Measurements from ENCODE around the gene KRT16.

KRT16 gene

GRCh38 chr17:41638194-41638593 is 25.6 kb upstream of the KRT16 start:
- no peak overlapping the region for H4K91ac ChIP-seq (ENCODE audit: low read length)
- no peak overlapping the region for H2BK120ac ChIP-seq (ENCODE audit: low read depth, low read length)
- no peak overlapping the region for H2BK15ac ChIP-seq (ENCODE audit: low read depth, poor library complexity, severe bottlenecking)
- no peaks in the 10 kb centered on the region for H3K36me3 ChIP-seq (ENCODE audit: control insufficient read depth in 1 of 2, insufficient read depth in 2 of 2, low read depth in 1 of 2, low read length in 2 of 2)
- H2BK12ac ChIP-seq (ENCODE audit: low read length in 2 of 2), result no peak overlapping the region
- H3K9ac ChIP-seq (ENCODE audit: low read length), result no peak overlapping the region
- no peak overlapping the region for H2AFZ ChIP-seq (ENCODE audit: low read depth, low read length)
- H3K9me3 ChIP-seq (ENCODE audit: control insufficient read depth, low read length), result no peaks in the 10 kb centered on the region
- H3K27me3 ChIP-seq (ENCODE audit: control insufficient read depth in 1 of 2, insufficient read depth in 1 of 2, low read length in 2 of 2), result peaks cover 0 to 11% of the 10 kb centered on the region in 2 experiments
- H3K4me3 ChIP-seq (ENCODE audit: insufficient read depth in 1 of 2, low read depth in 1 of 2, low read length in 2 of 2), result no peak overlapping the region
- DNase-seq, result no peak
- no peak overlapping the region for H3K14ac ChIP-seq (ENCODE audit: low read length in 2 of 2)
- H2BK5ac ChIP-seq (ENCODE audit: low read depth, low read length, poor library complexity, severe bottlenecking), result no peak overlapping the region
- H3K4me2 ChIP-seq (ENCODE audit: low read length, poor library complexity, severe bottlenecking), result no peak overlapping the region
- no peak overlapping the region for H3K18ac ChIP-seq (ENCODE audit: low read depth in 1 of 2, low read length in 2 of 2)
- no peak overlapping the region for H3K23ac ChIP-seq (ENCODE audit: low read length in 2 of 2)
- no peak overlapping the region for H2AK5ac ChIP-seq (ENCODE audit: low read length, severe bottlenecking)
- WGBS, result 77% methylated on average over 5 of the region's 5 CpGs
- no peak overlapping the region for H4K8ac ChIP-seq (ENCODE audit: low read length)
- H3K4me1 ChIP-seq (ENCODE audit: control insufficient read depth, insufficient read depth, low read depth, low read length), result peaks cover 2% of the 10 kb centered on the region
- H3K4ac ChIP-seq (ENCODE audit: low read depth in 1 of 2, low read length in 2 of 2), result no peak overlapping the region
- H3K79me1 ChIP-seq (replicated peaks; ENCODE audit: low read length, poor library complexity, severe bottlenecking), result no peaks in the 10 kb centered on the region
- H3K27ac ChIP-seq (ENCODE audit: low read length, poor library complexity, severe bottlenecking), result no peak overlapping the region

DNA sequence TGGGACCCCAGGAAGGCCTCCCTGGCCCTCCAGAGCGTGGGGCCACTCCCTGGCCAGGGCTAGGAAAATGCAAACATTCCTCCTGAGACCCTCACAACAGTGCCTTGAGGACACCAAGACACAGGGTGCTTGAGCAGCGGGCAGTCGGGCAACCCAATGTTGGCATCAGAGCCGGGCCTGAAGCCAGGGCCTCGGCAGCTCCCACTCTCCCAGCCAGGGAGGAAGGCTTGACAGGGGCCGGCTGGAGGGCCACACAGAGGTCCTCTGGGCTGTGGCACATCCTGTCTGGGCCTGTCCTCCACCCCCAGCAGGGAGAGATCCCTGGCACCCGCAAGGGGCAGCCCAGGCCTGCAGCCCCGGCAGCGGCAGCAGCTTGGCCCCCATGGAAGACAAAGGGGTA is 24.1 kb upstream of the KRT16 start:
- no peak for DNase-seq

GRCh38 chr17:41635121-41636097 is 22.8 kb upstream of the KRT16 start:
- 69% methylated on average over 28 of the region's 28 CpGs for WGBS
- Histone ChIP-seq H3K27ac (ENCODE audit: low read length, poor library complexity, severe bottlenecking) (no peak overlapping the region), H3K9me3 (ENCODE audit: control insufficient read depth, low read length) (no peaks in the 10 kb centered on the region), H3K4me3 (ENCODE audit: insufficient read depth in 1 of 2, low read depth in 1 of 2, low read length in 2 of 2) (no peak overlapping the region), H3K36me3 (ENCODE audit: control insufficient read depth in 1 of 2, insufficient read depth in 2 of 2, low read depth in 1 of 2, low read length in 2 of 2) (no peaks in the 10 kb centered on the region), H2AFZ (ENCODE audit: low read depth, low read length) (no peak overlapping the region), H3K18ac (ENCODE audit: low read depth in 1 of 2, low read length in 2 of 2) (peak overlapping the region in 1 of 2 experiments; percentile 34), H3K4me1 (ENCODE audit: control insufficient read depth, insufficient read depth, low read depth, low read length) (peaks cover 2% of the 10 kb centered on the region), H3K79me1 (replicated peaks; ENCODE audit: low read length, poor library complexity, severe bottlenecking) (no peaks in the 10 kb centered on the region), H4K91ac (ENCODE audit: low read length) (no peak overlapping the region), H2BK12ac (ENCODE audit: low read length in 2 of 2) (no peak overlapping the region), H3K23ac (ENCODE audit: low read length in 2 of 2) (no peak overlapping the region), H3K9ac (ENCODE audit: low read length) (peak overlapping the region; percentile 33), H2BK15ac (ENCODE audit: low read depth, poor library complexity, severe bottlenecking) (no peak overlapping the region), H2BK120ac (ENCODE audit: low read depth, low read length) (no peak overlapping the region), H2AK5ac (ENCODE audit: low read length, severe bottlenecking) (no peak overlapping the region), H3K4ac (ENCODE audit: low read depth in 1 of 2, low read length in 2 of 2) (no peak overlapping the region), H3K4me2 (ENCODE audit: low read length, poor library complexity, severe bottlenecking) (no peak overlapping the region), H4K8ac (ENCODE audit: low read length) (no peak overlapping the region), H2BK5ac (ENCODE audit: low read depth, low read length, poor library complexity, severe bottlenecking) (no peak overlapping the region), H3K14ac (ENCODE audit: low read length in 2 of 2) (no peak overlapping the region), H3K27me3 (ENCODE audit: control insufficient read depth in 1 of 2, insufficient read depth in 1 of 2, low read length in 2 of 2) (peaks cover 0 to 11% of the 10 kb centered on the region in 2 experiments)
- DNase-seq, result no peak

More for the DNA sequence above, 24.1 kb upstream of the KRT16 start:
- H3K79me1 ChIP-seq (replicated peaks; ENCODE audit: low read length, poor library complexity, severe bottlenecking), result no peaks in the 10 kb centered on the region
- H3K14ac ChIP-seq (ENCODE audit: low read length in 2 of 2), result no peak overlapping the region
- peak overlapping the region in 1 of 2 experiments; percentile 25 for H2BK12ac ChIP-seq (ENCODE audit: low read length in 2 of 2)
- no peak overlapping the region for H3K27ac ChIP-seq (ENCODE audit: low read length, poor library complexity, severe bottlenecking)
- no peak overlapping the region for H3K23ac ChIP-seq (ENCODE audit: low read length in 2 of 2)
- peak overlapping the region in 1 of 2 experiments; percentile 33 for H3K4me3 ChIP-seq (ENCODE audit: insufficient read depth in 1 of 2, low read depth in 1 of 2, low read length in 2 of 2)
- H3K27me3 ChIP-seq (ENCODE audit: control insufficient read depth in 1 of 2, insufficient read depth in 1 of 2, low read length in 2 of 2), result peaks cover 0 to 11% of the 10 kb centered on the region in 2 experiments
- H2BK5ac ChIP-seq (ENCODE audit: low read depth, low read length, poor library complexity, severe bottlenecking), result no peak overlapping the region
- no peak overlapping the region for H3K18ac ChIP-seq (ENCODE audit: low read depth in 1 of 2, low read length in 2 of 2)
- H2AK5ac ChIP-seq (ENCODE audit: low read length, severe bottlenecking), result no peak overlapping the region
- no peak overlapping the region for H3K4ac ChIP-seq (ENCODE audit: low read depth in 1 of 2, low read length in 2 of 2)
- H3K9me3 ChIP-seq (ENCODE audit: control insufficient read depth, low read length), result no peaks in the 10 kb centered on the region
- no peak overlapping the region for H4K91ac ChIP-seq (ENCODE audit: low read length)
- no peaks in the 10 kb centered on the region for H3K36me3 ChIP-seq (ENCODE audit: control insufficient read depth in 1 of 2, insufficient read depth in 2 of 2, low read depth in 1 of 2, low read length in 2 of 2)
- WGBS, result 95% methylated on average over 9 of the region's 9 CpGs
- H4K8ac ChIP-seq (ENCODE audit: low read length), result no peak overlapping the region
- peaks cover 2% of the 10 kb centered on the region for H3K4me1 ChIP-seq (ENCODE audit: control insufficient read depth, insufficient read depth, low read depth, low read length)
- H3K4me2 ChIP-seq (ENCODE audit: low read length, poor library complexity, severe bottlenecking), result no peak overlapping the region
- no peak overlapping the region for H2BK120ac ChIP-seq (ENCODE audit: low read depth, low read length)
- no peak overlapping the region for H2BK15ac ChIP-seq (ENCODE audit: low read depth, poor library complexity, severe bottlenecking)
- no peak overlapping the region for H2AFZ ChIP-seq (ENCODE audit: low read depth, low read length)
- no peak overlapping the region for H3K9ac ChIP-seq (ENCODE audit: low read length)

DNA sequence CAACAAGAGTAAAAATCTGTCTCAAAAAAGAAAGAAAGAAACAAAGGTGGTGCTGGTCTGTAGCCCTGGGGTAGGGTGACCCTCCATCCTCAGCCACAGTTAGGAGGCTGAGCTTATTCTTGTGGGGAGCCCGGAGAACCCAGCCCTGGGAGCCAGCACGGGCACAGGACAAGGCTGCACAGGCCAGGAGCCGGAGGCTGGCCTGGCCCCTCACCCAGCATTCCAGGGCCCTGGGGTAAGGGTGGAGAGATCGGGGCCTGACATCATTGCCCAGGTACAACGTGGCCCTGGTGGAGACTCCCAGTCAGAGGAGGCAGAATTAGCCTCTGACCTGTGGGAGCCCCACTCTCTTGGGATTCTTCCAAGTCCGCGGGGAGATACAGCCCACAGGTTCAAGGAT is 22.1 kb upstream of the KRT16 start:
- H2BK15ac ChIP-seq (ENCODE audit: low read depth, poor library complexity, severe bottlenecking), result no peak overlapping the region
- no peak overlapping the region for H3K4ac ChIP-seq (ENCODE audit: low read depth in 1 of 2, low read length in 2 of 2)
- peak overlapping the region; percentile 33 for H3K9ac ChIP-seq (ENCODE audit: low read length)
- H3K36me3 ChIP-seq (ENCODE audit: control insufficient read depth in 1 of 2, insufficient read depth in 2 of 2, low read depth in 1 of 2, low read length in 2 of 2), result no peaks in the 10 kb centered on the region
- H3K23ac ChIP-seq (ENCODE audit: low read length in 2 of 2), result no peak overlapping the region
- H3K27ac ChIP-seq (ENCODE audit: low read length, poor library complexity, severe bottlenecking), result no peak overlapping the region
- H2AK5ac ChIP-seq (ENCODE audit: low read length, severe bottlenecking), result no peak overlapping the region
- no peak overlapping the region for H3K4me3 ChIP-seq (ENCODE audit: insufficient read depth in 1 of 2, low read depth in 1 of 2, low read length in 2 of 2)
- no peak overlapping the region for H2BK5ac ChIP-seq (ENCODE audit: low read depth, low read length, poor library complexity, severe bottlenecking)
- H4K8ac ChIP-seq (ENCODE audit: low read length), result no peak overlapping the region
- no peak overlapping the region for H2BK12ac ChIP-seq (ENCODE audit: low read length in 2 of 2)
- WGBS, result 83% methylated on average over 7 of the region's 7 CpGs
- DNase-seq, result no peak
- H4K91ac ChIP-seq (ENCODE audit: low read length), result no peak overlapping the region
- peaks cover 0 to 11% of the 10 kb centered on the region in 2 experiments for H3K27me3 ChIP-seq (ENCODE audit: control insufficient read depth in 1 of 2, insufficient read depth in 1 of 2, low read length in 2 of 2)
- H3K4me1 ChIP-seq (ENCODE audit: control insufficient read depth, insufficient read depth, low read depth, low read length), result peaks cover 4% of the 10 kb centered on the region
- H3K18ac ChIP-seq (ENCODE audit: low read depth in 1 of 2, low read length in 2 of 2), result no peak overlapping the region
- H3K14ac ChIP-seq (ENCODE audit: low read length in 2 of 2), result no peak overlapping the region
- no peak overlapping the region for H3K4me2 ChIP-seq (ENCODE audit: low read length, poor library complexity, severe bottlenecking)
- H2AFZ ChIP-seq (ENCODE audit: low read depth, low read length), result no peak overlapping the region
- no peak overlapping the region for H2BK120ac ChIP-seq (ENCODE audit: low read depth, low read length)
- H3K9me3 ChIP-seq (ENCODE audit: control insufficient read depth, low read length), result no peaks in the 10 kb centered on the region
- H3K79me1 ChIP-seq (replicated peaks; ENCODE audit: low read length, poor library complexity, severe bottlenecking), result no peaks in the 10 kb centered on the region
